ENCODE results near the gene TBC1D10A.
A peak's percentile ranks its signal among the peaks of the same experiment; 100 is the strongest.

The TBC1D10A gene

DNA sequence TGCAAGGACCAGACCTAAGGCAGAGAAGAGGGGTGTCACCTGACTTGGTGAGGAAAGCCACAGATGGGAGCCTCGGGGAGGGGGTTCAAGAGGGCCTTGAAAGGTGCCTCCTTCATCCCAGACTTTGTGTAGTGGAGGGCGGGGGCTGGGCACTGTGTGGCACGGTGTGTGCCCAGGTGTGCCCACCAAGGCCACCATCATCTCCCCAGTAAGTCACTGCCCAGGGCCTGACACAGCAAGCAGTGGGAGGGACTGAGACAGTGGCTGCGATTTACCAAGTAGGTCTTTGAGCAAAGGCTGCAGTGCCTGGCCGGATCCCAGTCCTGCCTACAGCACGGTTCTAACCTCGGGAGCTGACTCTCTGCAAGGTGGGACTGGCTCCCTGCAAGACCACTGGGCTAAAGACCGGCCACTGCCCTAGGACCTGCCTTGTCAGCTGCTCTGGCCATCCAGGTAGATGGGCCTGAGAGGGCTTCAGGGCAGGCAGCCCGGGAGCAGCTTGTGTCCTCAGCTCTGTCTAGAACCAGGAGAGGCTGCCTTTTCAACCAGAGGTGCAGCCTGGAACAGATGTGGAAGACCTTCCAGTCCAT lies 61.5 kb downstream of the TBC1D10A start:
- no peak for DNase-seq

DNA sequence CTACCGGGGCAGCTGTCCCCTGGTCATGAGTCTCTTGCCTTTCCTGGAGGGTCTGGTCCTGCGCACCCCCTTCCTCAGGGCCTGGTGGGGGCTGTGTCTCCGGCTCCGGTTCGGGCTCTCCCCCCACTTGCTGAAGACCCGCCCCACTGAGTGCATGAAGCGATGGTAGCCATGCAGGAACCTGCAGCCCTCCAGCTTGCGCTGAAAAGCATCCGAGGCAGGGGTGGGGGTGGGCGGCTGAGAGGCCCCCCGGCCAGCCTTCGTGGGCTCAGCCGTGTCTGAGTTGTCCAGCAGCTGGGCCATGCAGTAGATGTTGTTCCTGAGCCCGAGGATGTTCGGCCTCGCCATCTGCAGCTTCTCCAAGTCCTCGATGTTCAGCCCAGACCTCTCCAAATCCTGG lies 62.9 kb downstream of the TBC1D10A start:
- DNase-seq = no peak

DNA sequence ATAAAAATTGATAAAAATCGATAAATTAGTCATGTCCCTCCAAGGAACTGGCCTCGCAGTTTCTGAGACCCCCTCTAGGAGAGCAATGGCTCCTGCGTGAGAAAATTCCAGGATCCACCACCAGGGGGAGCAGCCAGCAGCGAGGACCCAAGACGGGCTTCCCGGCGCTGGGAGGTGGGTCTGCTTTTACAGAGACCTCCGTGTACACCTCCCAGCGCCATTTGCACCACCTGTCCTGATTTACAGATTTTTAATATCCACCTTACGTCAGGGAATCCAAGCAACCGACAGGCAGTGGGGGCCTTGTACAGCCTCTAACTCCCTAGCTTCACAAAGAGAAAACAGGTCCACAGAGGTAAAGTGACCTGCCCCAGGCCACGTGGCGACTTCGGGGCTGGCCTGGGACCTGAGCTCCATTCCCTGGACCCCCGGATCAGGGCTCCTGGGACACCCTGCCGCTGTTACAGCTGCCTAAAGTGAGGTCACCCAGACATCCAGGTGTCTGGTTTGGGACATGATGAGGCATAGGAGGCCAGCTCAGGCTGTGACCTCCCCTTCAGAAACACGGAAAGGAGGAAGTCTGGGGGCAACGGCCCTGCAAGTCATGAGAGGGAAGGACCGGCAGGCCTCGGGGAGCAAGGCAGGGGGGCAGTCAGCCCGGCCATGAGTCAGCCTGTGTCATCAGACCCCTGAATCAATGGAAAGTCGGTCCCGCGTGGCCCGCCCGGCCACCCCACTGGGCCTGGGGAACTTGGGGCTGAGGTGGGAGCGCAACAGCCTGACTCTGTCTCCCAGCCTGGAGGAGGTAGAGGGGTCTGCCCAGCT lies 63.6 kb downstream of the TBC1D10A start:
- peak; percentile 71 for DNase-seq

DNA sequence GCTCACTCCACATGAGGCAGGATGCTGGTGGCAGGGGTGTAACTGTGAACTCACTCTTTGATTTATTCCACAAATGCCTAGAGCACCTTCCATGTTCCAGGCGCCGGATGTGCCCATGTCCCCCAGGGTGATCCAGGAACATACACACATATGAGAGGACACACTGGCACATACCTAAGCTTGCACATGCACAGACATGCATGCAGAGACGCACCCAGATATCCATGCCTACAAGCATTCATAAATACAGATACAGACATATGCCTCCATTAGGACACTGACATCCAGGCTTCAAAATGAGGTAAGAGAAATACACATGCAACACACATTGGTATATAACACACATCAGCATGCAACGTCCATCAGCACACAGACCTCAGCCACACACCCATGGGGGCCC lies 64.6 kb downstream of the TBC1D10A start:
- no peak for DNase-seq

DNA sequence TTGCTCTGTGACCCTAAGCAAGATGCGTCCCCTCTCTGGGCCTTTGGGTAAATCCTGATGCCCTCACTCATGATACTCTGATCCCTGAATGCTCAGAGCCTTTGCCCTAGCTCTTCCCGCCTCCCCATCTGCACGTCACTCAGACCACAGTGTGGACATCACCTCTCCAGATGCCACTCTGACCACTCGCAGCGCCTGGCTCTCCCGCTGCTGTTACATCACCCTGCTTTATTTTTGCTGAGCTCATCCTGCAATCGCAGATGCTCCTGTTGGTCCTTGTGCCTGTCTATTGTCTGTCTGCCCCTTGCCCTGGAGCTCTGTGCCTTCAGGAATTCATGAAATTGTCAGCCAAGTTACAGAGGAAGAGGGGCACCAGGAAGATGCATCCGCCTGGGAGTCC lies 65.6 kb downstream of the TBC1D10A start:
- DNase-seq = no peak

DNA sequence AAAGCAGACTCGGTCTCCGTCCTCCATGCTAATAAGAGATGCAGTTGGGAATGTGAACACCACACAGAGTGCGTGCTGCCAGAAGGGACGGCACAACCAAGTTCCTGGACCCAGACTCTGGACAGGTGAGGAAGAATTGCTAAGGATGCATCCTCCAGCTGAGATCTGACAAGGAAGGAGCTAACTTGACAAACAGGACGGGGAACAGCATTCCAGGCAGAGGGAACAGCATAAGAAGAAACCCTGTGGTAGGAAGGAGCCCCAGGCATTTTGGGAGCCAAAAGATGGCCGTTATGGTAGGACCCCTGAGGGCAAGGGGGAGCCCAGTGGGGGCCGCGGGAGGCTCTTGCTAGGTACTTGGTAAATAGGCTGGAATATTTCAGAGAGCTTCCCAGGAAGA lies 66.1 kb downstream of the TBC1D10A start:
- no peak for DNase-seq

DNA sequence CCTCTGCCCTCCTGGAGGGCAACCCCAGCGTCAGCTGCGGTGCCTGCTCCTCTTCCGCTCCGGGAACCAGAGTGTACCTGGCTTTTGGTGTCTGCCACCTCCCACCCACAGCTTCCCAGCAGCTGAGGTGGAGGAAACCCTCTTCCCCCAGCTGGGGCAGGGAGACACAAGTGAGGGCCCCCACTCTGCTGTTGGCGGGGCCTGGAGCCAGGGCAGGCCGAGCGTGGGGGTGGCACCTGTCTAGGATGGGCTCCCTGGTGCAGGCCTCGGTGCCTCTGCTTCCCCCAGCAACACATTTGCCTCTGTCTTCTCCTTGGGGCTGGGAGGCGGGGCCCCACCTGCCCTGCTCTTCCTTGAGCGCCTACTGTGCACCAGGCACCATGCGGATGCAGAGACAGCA lies 66.5 kb downstream of the TBC1D10A start:
- DNase-seq = no peak

DNA sequence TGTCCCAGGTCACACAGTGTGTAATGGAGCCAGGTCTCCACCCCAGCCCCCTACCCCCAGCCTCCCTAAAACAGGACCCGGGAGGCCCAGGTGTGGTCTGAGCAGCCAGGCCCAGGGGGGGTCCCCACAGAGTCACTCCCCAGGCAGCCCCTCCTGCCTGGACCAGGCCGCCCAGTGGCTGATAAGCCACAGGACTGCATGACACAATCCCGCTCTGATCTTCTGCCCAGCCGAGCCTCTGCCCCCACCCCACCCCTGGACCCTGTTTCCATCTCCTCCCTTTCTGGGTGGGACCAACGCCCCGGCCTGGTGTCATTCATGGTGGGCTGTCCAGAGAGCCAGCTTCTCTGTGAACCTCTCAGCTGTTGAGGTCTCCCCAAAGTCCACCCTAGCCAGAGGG lies 72.4 kb downstream of the TBC1D10A start:
- no peak for DNase-seq

DNA sequence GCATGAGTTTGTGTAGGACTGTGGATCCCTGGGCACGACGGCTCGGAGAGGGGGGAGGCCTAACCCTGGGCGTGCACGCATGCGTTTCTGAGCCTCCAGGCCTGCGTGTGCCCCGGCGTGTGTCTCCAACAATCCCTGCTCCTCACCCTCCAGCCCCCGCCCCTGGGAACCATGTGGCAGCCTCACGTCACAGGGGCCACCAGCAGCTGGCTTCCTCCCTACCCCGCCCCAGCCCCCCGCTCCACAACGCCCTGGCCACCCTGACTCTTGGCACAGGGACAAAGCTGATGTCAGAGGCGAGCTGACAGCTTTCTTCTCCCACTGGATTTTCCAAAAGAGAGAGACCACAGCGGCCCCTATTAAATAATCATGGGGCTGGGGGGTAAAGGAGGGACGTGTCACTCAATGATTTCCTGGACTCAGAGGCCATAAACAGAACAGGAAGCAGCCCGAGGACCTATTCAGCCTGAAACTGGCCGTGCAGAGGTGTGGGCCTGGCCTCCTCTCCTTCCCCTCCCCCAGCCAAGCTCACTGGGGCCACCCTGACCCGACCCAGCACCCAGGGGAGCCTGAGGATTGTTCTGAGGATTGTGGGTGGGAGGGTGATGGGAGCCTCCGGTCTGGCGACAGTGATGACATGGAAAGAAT lies 73.4 kb downstream of the TBC1D10A start:
- peak; percentile 25 for DNase-seq

DNA sequence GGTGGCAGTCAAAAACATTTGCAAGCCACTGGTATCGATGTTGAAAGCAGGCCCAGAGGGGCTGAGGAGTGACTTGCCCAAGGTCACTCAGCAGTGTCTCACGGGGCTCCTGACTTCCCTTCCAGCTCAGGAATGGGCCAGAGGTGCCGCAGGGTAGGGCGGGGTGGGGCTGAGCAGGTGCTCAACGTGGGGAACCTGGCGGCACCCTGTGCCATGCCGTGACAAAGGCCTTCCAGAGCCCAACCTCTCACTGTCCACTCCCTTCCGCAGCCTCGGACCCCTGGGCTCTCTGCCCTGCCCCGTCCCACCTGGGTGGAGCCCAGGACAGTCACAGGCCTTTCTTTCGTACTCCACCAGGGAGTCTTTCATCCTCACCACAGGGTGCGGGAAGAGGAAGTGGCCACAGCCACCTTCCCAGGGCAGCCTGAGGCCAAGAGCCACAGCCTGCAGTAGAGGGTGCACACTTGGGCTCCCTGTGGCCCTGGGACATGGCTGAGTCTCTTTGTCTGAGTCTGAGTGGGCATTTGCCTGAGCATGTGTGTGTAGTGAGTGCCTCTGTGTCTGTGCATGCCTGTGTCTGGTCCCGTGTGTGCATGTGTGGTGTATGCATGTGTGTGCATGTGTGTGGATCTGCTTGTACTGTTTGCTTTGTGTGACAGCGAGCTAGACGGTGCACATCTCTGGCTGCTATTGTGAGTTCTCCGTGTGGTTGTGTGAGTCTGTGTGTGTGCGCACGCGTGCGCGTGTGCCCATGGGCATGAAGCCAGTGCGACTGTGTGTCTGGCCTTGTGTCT lies 74.1 kb downstream of the TBC1D10A start:
- no peak for DNase-seq

DNA sequence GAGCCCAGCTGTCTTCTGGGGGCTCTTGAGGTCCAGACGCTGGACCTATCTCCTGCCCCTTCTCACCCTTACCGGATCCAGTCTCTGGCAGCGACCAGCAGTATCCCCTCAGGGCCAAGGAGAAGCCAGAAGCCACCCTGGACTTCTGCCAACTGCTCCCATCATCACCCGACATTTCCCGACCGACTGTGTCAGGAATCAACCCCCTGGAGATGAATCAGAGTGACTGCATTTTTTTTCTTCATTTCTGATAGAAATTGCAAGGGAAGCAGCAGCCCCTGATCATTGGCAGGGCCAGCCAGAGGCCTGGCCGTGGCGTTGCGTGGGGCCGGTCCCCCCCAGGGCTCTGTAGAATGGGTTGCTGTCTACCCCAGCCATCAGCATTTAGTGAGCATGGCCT lies 75.0 kb downstream of the TBC1D10A start:
- no peak for DNase-seq

DNA sequence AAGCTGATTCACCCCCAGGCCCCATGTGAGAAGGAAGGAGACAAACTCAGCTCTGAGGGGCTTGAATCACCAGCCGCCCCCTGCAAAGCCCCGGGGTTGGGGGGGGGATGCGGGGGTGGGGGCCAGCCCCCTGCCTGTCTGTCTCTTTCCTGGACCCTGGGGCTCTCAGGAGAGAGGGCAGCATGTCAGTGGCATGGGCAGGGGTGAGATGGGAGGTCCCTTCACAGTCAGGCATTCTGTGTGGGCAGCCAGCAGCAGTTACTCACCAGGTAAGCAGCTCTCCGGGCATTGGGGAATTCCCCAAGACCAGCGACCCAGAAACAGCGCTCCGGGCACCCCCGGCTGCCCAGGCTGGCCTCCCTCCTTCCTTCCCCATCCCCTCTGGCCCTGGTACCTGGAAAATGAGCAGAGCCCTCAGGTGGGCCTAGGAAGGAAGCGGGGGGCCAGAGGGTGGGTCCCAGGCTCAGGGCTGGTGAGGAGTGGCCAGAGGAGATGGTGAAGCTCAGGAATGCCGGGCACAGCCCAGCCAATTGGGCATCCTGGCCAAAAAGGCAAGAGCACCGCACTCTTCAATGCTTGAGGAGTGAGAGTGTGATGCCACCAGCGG lies 76.0 kb downstream of the TBC1D10A start:
- no peak for DNase-seq

DNA sequence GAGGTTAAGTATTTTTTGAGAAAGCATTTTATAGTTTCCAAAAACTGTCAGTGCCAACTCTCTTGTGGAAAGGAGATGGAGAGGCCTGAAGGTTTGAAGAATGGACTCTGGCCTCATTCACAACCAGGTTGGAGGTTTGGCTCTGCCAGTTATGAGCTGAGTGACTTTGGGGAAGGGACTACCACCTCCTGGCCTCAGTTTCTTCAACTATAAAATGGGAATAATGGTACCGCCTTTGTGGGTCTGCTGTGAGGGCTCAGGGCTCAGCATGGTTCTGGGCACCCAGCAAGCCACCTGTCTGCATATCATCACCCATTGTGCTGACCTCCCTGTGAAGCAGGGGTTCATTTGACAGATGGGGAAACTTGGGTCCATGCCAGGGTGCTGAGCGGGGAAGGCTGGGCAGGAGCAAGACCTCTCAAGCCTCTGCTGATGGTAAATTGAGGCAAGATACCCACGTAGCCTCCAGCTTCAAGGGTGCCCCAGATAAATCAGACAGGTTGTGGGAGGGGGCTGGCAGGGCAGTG lies 76.6 kb downstream of the TBC1D10A start:
- DNase-seq = no peak

DNA sequence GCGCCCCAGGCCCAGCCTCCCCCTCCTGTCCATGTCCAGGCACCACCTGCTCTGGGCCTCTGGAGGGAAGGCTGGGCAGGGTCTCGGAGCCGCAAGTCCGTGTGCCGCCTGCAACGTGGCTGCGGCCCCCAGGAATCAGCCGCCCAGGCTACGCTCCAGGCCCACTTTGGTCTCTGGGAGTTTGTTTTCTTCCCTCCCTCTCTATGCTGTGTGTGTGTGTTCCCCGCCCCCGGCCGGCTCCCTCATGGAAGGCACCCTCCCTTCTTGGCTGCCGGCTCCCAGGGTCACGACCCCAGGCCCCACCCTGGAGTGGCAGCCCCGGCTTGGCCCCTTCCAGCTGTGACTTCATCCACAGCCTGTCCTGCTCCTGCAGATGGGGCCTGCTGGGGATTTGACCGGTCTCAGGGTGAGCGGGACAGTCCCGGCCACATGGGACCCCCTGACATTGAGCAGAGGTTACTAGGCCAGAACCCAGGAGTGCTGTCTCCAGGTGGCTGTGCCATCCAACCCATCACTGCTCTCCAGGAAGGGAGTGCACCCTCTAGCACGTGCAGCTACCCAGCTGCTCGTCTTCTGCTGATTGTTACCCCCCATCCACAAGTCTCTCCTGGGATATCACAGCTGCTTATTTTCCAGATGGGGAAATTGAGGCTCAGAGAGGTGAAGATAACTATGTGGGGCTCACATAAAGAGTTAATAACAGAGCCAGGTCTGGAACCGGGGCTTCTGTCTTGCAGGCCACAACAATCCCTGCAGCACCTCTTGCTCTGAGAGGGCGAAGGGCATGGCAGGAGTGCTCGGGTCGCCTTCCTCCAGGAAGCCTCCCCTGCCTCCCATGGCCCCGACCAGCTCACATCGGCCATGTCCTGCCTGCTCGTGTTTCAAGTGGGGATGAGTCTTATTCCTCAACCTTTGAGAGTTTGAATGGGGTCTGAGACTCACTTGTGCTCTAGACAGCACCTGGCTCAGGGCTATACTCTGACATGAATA lies 77.4 kb downstream of the TBC1D10A start:
- DNase-seq = no peak

DNA sequence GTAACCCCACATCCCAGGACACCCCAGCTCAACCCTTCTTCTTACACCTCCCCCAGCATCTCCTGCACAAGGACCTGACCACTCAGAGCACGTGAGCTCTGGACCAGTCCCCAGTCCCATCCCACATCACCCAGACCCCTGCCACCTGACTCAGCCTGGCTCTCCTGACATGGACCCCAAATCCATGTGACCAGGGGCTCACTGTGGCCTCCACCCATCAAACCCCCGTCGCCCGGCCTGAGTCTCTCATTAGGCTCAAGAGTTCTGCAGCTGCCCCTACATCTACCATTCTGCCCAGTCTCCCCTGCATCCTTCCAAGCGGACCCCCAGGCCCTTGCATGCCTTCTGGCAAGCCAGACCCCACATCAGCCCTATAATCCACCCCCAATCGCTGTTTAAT lies 78.3 kb downstream of the TBC1D10A start:
- no peak for DNase-seq

DNA sequence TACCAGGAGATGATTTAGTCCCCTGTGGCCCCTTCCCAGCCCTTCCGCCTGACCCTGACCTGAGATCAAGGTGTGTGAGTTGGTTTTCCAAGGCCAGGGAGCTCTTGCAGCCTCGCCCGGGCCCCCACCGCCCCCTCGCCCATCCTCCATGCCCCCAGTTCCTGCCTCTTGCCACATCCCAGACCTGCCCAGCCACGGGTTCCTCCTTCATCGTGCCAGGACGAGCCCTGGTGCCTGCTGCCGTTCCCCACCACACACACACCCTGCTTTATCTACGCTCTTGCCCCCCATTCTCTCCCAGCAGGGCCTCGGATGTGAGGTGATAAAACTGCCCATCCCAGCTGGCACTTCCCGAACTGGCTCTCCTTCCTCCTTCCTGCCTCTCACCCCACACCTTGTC lies 78.8 kb downstream of the TBC1D10A start:
- no peak for DNase-seq

DNA sequence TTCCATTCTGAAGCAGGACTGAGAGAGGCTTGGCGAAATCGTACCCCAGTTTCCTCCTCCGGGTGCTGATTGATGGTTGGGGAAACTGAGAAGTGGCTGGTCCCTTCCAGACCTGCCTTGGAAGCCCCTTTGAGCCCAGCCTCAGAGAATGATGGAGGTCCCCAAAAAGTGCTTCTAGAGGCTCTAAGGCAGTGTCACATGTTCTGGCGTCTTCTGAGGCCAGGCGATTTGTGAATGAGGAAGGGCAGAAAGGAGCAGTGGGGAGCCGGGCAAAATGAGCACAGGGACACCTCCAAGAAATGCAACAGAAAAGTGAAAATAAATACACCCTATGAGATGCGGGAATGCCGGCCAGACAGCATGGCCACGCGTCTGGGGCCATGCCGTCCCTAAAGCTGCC lies 79.2 kb downstream of the TBC1D10A start:
- DNase-seq = no peak

DNA sequence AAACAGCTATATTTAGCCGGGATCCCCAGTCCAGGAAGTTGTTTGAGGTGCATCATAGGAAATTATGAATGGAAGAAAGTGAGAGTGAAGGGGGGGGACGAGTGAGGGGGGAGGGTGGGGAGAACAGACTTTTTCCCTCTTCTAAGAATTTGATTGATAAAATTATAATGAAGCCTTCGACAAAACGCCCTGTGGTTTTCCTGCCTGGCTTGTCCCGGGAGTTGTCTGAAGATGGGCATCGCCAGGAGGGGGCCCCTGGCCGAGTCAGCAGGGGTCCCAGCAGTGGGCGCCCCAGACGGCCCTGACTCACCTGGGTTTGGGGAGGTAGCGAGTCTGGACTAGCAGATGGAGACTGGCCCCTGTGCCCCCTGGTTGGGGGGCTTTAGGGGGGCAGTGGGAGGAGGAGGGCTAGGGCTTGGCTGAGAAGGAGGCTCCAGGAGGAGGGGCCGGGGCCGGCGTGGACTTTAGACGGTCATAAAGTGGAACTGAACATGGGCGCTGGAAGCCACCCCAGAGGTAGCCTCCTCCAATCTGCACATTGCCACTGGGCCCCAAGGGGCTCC lies 79.8 kb downstream of the TBC1D10A start:
- no peak for DNase-seq

DNA sequence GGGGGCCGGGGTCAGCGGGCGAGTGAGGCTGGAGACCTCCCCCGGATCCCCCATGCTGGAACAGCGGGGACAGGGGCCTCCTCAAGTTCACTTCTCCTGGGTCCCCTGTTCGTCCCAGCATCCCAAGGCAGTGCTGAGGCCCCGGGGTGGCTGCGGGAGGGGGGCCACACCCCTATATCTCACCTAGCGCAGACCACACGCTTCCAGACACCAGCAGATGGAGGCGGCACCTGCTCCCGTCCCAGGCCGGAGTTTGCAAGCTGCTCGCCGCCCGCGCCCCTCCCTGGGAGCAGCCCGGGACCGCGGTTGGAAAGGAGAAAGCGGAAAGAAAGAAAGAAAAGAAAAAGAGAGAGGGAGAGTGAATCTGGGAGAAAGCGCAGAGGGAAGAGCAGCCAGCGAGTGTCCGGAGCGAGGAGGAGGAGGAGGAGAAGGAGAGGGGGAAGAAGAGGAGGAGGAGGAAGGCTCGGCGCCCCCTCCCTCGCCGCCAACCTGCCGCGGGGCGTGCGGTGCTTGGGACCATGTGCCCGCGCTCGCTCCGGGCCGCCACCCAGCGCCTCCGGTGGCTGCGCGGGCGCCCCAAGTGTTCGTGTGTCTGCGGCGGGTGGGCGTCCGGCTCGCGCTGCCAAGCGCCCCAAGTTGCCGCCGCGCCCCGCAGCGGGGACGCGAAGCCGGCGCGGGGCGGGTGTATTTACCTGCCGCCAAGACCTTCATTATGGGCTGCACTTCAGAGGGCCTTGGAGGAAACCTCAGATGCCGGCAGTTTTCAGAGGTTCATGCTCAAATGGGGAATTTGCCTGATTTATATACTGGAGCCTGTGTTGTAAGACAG lies 80.5 kb downstream of the TBC1D10A start, which contains the start of gene LIF:
Gene LIF, minus strand, starts transcription at position 775 of the 829 bp plus-strand sequence. Its CDS starts 64 bp downstream, at position 711.
- DNase-seq = no peak

Data from midbrain (tissue), 1 donor.